Omental fat pad (tissue), 4 donors: ENCODE data around the gene ZNF513. TPM values are rescaled to one million over a fixed set of nuclear protein-coding genes. Genes with fewer than 3 reads are reported as not detected.

ENCODE experiments used
- ATAC-seq: fragments of 150-250 bp; one replicate; pipeline ENCODE4 v1.9.1; 2016; ENCODE audit warnings: mild to moderate bottlenecking, moderate library complexity; ENCODE audit not compliant: low FRiP score
- DNase-seq: peaks from one replicate; pipeline ENCODE4 v3.0.0-alpha.2; 2019; ENCODE audit warnings: low spot score
- CTCF ChIP-seq, 3 donors: fragments of 450-650 bp; IDR thresholded peaks; one replicate each; pipeline ENCODE4 v1.5.1; 2016 to 2017; ENCODE audit warnings: antibody characterized with exemption in 3 of 3, mild to moderate bottlenecking in 3 of 3, moderate library complexity in 2 of 3
- total RNA-seq, 4 donors: library from RNA; depleted of rRNA; stranded (reverse); fragments of >200 nt; gene quantifications; one replicate each; pipeline ENCODE4 v1.1.0, GENCODE V29; 2016

Gene ZNF513
- total RNA-seq, 4 donors from 2014 or later, result 8.2 to 17.2 (median 11.1) TPM

- ATAC-seq (no peak), DNase-seq (no peak)
- TF ChIP-seq CTCF (IDR thresholded peaks at IDR 0.05), result no peak
These were observed 28.5 kb downstream of the ZNF513 start for GRCh38 chr2:27351802-27352598.

GRCh38 chr2:27350106-27350693 is 30.3 kb downstream of the ZNF513 start:
- ATAC-seq, result no peak
- TF ChIP-seq CTCF (IDR thresholded peaks at IDR 0.05), result no peak
- DNase-seq, result no peak

DNA sequence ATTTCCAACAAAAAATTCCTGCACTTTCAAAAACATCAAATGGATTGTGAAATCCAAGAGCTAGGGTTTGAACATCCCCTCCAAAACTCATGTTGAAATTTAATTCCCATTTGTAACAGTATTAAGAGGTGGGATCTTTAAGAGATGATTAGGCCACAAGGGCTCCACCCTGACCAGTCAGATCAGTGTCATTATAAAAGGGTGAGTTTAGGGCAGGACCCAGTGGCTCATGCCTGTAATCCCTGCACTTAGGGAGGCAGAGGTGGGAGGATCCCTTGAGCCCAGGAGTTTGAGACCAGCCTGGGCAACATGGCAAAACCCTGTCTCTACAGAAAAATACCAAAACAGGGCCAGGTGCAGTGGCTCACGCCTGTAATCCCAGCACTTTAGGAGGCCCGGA is 32.9 kb downstream of the ZNF513 start:
- no peak for TF ChIP-seq CTCF (IDR thresholded peaks at IDR 0.05)
- ATAC-seq (peak; percentile 76), DNase-seq (no peak)

- ATAC-seq, result no peak
These were observed 44.4 kb downstream of the ZNF513 start for GRCh38 chr2:27336173-27336572.

GRCh38 chr2:27335311-27335710 is 45.2 kb downstream of the ZNF513 start:
- no peak for DNase-seq
- no peak for TF ChIP-seq CTCF (IDR thresholded peaks at IDR 0.05)
- no peak for ATAC-seq

More at GRCh38 chr2:27336173-27336572, 44.4 kb downstream of the ZNF513 start:
- no peak for DNase-seq
- no peak for TF ChIP-seq CTCF (IDR thresholded peaks at IDR 0.05)

Other genes starting within 250 kb of the ZNF513 start
- gene PREB, start 246.1 kb downstream of the ZNF513 start, total RNA-seq, result 10 to 100 TPM; 60.7 to 76.5 (median 65.7) TPM
- gene PRR30, start 241.3 kb downstream of the ZNF513 start, total RNA-seq, result not detected
- gene TCF23, start 231.7 kb downstream of the ZNF513 start, total RNA-seq, result under 1 TPM in 2 of 4 donors, not detected in 2; 0.12 to 0.56 TPM
- gene ATRAID, start 168.7 kb downstream of the ZNF513 start, total RNA-seq, result 100 to 1,000 TPM; 114 to 197 (median 157) TPM
- gene SLC5A6, start 168.5 kb downstream of the ZNF513 start, total RNA-seq, result 100 to 1,000 TPM in 1 of 4 donors, 10 to 100 TPM in 3; 37.4 to 106 (median 83.6) TPM
- gene CAD, start 163.4 kb downstream of the ZNF513 start, total RNA-seq, result 10 to 100 TPM; 14.6 to 29.3 (median 24.7) TPM
- not detected for gene SLC30A3, start 117.7 kb downstream of the ZNF513 start, total RNA-seq
- gene DNAJC5G, start 105.3 kb downstream of the ZNF513 start, total RNA-seq, result under 1 TPM in 1 of 4 donors, not detected in 3; 0.79 TPM
- gene TRIM54, start 98.3 kb downstream of the ZNF513 start, total RNA-seq, result 1 to 10 TPM in 1 of 4 donors, not detected in 3; 2.5 TPM
- 1 to 10 TPM; 1.4 to 4.9 (median 2.3) TPM for gene UCN, start 72.3 kb downstream of the ZNF513 start, total RNA-seq
- gene MPV17, start 57.6 kb downstream of the ZNF513 start, total RNA-seq, result 10 to 100 TPM; 63.0 to 97.8 (median 77.2) TPM
- gene GTF3C2, start 24.0 kb downstream of the ZNF513 start, total RNA-seq, result 10 to 100 TPM; 24.8 to 76.1 (median 34.8) TPM
- 10 to 100 TPM; 33.4 to 53.0 (median 42.5) TPM for gene EIF2B4, start 10.4 kb downstream of the ZNF513 start, total RNA-seq
- gene SNX17, start 10.1 kb downstream of the ZNF513 start, total RNA-seq, result 100 to 1,000 TPM in 3 of 4 donors, 10 to 100 TPM in 1; 92.6 to 116 (median 105) TPM
- 10 to 100 TPM; 44.6 to 71.9 (median 60.4) TPM for gene PPM1G, start 28.9 kb upstream of the ZNF513 start, total RNA-seq
- 10 to 100 TPM; 65.6 to 75.5 (median 71.8) TPM for gene NRBP1, start 47.9 kb upstream of the ZNF513 start, total RNA-seq
- 1 to 10 TPM in 2 of 4 donors, under 1 TPM in 1, not detected in 1; 0.75 to 1.8 (median 1.3) TPM for gene KRTCAP3, start 61.6 kb upstream of the ZNF513 start, total RNA-seq
- 10 to 100 TPM; 13.6 to 40.5 (median 32.4) TPM for gene IFT172, start 109.0 kb upstream of the ZNF513 start, total RNA-seq
- gene FNDC4, start 114.5 kb upstream of the ZNF513 start, total RNA-seq, result 10 to 100 TPM; 24.0 to 82.0 (median 52.2) TPM
- 1 to 10 TPM in 3 of 4 donors, under 1 TPM in 1; 0.56 to 1.7 (median 1.4) TPM for gene GCKR, start 116.1 kb upstream of the ZNF513 start, total RNA-seq
- 10 to 100 TPM; 15.6 to 74.2 (median 20.2) TPM for gene ZNF512, start 202.3 kb upstream of the ZNF513 start, total RNA-seq
- 1 to 10 TPM; 1.2 to 8.0 (median 3.2) TPM for gene CCDC121, start 248.3 kb upstream of the ZNF513 start, total RNA-seq
- gene GPN1, start 248.3 kb upstream of the ZNF513 start, total RNA-seq, result 10 to 100 TPM; 21.0 to 32.5 (median 24.9) TPM